ENCODE measurements around the gene PLA1A. TPM values are rescaled to one million over a fixed set of nuclear protein-coding genes. Genes with fewer than 3 reads are reported as not detected.

The PLA1A gene, protein sequence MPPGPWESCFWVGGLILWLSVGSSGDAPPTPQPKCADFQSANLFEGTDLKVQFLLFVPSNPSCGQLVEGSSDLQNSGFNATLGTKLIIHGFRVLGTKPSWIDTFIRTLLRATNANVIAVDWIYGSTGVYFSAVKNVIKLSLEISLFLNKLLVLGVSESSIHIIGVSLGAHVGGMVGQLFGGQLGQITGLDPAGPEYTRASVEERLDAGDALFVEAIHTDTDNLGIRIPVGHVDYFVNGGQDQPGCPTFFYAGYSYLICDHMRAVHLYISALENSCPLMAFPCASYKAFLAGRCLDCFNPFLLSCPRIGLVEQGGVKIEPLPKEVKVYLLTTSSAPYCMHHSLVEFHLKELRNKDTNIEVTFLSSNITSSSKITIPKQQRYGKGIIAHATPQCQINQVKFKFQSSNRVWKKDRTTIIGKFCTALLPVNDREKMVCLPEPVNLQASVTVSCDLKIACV
- total RNA-seq: 10 to 100 TPM in 1 of 10 donors, 1 to 10 TPM in 6, under 1 TPM in 3; 0.55 to 19.3 (median 1.9) TPM
- polyA plus RNA-seq: 1 to 10 TPM; 1.1 to 3.7 TPM
- long read RNA-seq, donor 1, partial matches to known transcripts: 0 of 1 reads
- long read RNA-seq, donor 1, other reads (novel, unspliced or antisense): 0 of 1 reads
- long read RNA-seq, donor 2: 0 reads
- long read RNA-seq, donor 3, transcript PLA1A-201 (11 exons, 1,786 nt): major isoform, 6 of 6 reads
- long read RNA-seq, donor 3, partial matches to known transcripts: 0 of 6 reads
- long read RNA-seq, donor 3, other reads (novel, unspliced or antisense): 0 of 6 reads

DNA sequence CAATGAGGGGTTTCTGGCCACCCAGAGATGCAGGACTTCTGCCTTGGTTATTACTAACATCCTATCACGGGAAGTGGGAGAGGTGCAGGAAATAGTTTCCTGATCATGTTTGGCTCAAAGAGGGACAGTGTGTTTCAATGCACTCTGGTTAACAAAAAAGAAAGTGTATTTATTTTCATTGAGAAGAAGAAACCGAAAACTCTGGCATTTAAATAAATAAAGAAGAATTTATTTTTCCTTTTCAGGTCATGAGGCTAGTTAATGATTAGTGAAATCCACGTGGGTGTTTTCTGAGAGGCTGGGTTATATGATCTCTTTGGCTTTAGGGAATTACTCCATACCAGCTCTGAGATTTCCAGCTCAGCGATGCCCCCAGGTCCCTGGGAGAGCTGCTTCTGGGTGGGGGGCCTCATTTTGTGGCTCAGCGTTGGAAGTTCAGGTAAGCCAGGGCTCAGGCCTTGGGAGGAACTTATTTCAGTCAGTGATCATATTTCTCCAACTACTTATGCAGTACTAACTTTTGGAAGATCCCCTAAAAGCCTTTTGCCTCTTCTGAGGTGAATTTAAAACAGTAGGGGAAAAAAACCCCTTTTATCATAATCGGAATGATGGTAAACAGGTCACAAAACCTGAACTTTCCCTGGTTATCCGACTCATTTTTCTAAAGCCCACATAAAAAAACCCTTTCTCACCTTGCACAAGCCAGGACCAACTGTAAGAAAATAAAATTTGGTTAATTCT, at the start of gene PLA1A:
PLA1A (plus strand) TSS at position 338 of the 741 bp plus-strand sequence; CDS start at position 367, 29 bp downstream.
- Histone ChIP-seq H3K4me1 (peaks cover 6 to 72% (median 55%) of the 10 kb centered on the region in 9 donors), H3K27ac (peak within 1 kb of the TSS; percentile 50 to 90 (median 78)), H3K36me3 (no peaks in the 10 kb centered on the region), H3K4me3 (no peak within 1 kb of the TSS), H3K9me3 (no peaks in the 10 kb centered on the region), H3K27me3 (no peaks in the 10 kb centered on the region)
- 60 to 62% methylated on average over 7 of the region's 7 CpGs for WGBS, 2 donors
- TF ChIP-seq, protein P1, sequence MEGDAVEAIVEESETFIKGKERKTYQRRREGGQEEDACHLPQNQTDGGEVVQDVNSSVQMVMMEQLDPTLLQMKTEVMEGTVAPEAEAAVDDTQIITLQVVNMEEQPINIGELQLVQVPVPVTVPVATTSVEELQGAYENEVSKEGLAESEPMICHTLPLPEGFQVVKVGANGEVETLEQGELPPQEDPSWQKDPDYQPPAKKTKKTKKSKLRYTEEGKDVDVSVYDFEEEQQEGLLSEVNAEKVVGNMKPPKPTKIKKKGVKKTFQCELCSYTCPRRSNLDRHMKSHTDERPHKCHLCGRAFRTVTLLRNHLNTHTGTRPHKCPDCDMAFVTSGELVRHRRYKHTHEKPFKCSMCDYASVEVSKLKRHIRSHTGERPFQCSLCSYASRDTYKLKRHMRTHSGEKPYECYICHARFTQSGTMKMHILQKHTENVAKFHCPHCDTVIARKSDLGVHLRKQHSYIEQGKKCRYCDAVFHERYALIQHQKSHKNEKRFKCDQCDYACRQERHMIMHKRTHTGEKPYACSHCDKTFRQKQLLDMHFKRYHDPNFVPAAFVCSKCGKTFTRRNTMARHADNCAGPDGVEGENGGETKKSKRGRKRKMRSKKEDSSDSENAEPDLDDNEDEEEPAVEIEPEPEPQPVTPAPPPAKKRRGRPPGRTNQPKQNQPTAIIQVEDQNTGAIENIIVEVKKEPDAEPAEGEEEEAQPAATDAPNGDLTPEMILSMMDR (IDR thresholded peaks at IDR 0.05): no peak
- ATAC-seq (peak in 6 of 8 donors; percentile 41 to 82 (median 58)), DNase-seq (peak in 1 of 2 donors; percentile 38)
- intact Hi-C loops (cut with DNase I): loop anchor here in 8 of 10 donors (2.0 to 10.0 kb wide), 7 partner anchors 17 to 85 kb away; partner anchors contain the start of gene COX17 (in 2 of the 8)

DNA sequence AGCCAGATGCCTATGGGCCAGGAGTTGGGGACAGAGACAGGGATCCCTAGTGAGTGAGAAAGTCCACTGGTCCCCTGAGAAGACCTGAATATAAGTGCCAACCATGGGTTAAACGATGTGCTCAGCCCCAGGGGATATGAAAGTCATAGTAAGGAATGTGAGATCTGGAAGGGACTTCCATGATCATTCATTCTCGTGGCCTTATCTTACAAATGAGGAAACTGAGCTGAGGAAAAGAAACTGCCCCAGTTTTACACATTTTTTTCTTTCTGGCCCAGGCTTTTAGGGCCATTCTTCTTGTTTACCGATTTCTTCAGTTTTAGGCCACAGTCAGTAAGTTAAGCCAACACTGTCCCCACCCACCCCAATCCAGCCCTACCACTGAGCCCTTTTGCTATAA, 49.3 kb upstream of the PLA1A start:
- no peak overlapping the region for H3K4me3 ChIP-seq
- H3K27me3 ChIP-seq: no peaks in the 10 kb centered on the region
- WGBS, 2 donors: 33 to 40% methylated on average over 3 of the region's 3 CpGs
- H3K4me1 ChIP-seq: no peaks in the 10 kb centered on the region
- H3K27ac ChIP-seq: no peak overlapping the region
- no peak for ATAC-seq
- intact Hi-C loops (cut with DNase I): no loop called here
- TF ChIP-seq, protein P1 (IDR thresholded peaks at IDR 0.05): no peak
- H3K36me3 ChIP-seq: no peaks in the 10 kb centered on the region
- DNase-seq: no peak
- H3K9me3 ChIP-seq: peaks cover 0 to 2% (median 0%) of the 10 kb centered on the region in 11 donors

DNA sequence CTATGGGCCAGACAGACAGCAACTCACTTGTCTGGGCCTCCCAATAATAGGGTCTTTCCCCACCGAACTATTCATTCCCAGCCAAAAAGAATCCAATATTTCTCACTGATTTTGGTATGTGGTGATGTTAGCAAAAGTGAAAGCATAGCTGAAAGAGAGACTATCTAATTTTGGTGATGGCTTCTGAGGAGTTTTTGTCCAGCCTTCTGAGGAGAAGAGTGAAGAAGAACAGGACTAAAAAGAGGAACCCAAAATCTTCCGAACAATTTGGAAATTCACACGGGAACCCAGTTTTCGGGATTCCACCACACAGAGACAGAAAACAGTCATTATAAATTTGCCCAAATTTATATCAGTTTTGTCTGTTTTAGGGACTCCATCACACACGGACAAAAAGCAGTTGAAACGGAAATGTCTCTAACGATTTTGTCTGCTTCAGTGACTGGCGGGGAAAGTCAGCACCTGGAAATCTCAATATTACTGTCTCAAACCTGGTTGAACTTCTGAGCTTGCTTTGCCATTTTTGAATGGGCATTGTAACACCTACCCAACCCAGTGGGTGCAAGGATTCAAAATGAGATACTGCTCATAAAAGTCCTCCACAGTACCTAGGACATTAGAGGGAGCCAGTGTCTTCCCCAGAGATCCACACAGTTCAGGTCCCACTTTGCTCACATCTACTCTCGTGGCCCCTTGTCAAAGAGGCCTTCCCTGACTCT, 47.3 kb upstream of the PLA1A start:
- Histone ChIP-seq H3K4me3 (no peak overlapping the region), H3K4me1 (peaks cover 0 to 9% (median 0%) of the 10 kb centered on the region in 9 donors), H3K27me3 (no peaks in the 10 kb centered on the region), H3K9me3 (no peaks in the 10 kb centered on the region), H3K27ac (no peak overlapping the region), H3K36me3 (no peaks in the 10 kb centered on the region)
- intact Hi-C loops (cut with DNase I): no loop called here
- TF ChIP-seq, protein P1 (IDR thresholded peaks at IDR 0.05): peak in 2 of 9 donors; percentile 20 to 33
- ATAC-seq: peak in 2 of 8 donors; percentile 34 to 61
- DNase-seq: no peak
- WGBS, 2 donors: 90 to 96% methylated on average over 9 of the region's 9 CpGs

Measured in heart right ventricle (tissue), 16 donors.